Measurements from ENCODE around the gene ADGRL1.
"Not testable (repeated sequence)": the region's sequence is repeated elsewhere in the genome, so short reads cannot be mapped to it uniquely, and the experiment has no call there.

ADGRL1 gene

DNA sequence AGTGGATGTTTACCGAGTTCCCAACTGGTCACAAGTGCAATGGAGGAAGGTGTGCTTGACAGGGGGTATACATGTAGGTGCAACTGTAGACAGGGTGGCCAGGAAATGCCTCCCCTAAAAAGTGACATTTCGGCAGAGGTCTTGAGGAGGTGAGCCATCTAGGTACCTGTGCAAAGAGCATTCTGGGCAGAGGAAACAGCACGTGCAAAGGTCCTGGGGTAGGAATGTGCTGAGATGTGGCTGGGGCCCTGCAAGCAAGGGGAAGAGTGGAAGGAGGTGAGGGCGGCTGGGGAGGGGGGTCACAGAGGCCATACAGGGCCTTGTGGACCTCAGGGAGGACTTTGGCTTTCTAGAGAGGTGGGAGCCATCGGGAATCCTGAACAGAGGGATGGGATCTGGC, 8.1 kb downstream of the ADGRL1 start:
- FAIRE-seq: no peak
- DNase-seq (ENCODE audit: insufficient read length, low spot score): no peak
- TF ChIP-seq, protein P1, sequence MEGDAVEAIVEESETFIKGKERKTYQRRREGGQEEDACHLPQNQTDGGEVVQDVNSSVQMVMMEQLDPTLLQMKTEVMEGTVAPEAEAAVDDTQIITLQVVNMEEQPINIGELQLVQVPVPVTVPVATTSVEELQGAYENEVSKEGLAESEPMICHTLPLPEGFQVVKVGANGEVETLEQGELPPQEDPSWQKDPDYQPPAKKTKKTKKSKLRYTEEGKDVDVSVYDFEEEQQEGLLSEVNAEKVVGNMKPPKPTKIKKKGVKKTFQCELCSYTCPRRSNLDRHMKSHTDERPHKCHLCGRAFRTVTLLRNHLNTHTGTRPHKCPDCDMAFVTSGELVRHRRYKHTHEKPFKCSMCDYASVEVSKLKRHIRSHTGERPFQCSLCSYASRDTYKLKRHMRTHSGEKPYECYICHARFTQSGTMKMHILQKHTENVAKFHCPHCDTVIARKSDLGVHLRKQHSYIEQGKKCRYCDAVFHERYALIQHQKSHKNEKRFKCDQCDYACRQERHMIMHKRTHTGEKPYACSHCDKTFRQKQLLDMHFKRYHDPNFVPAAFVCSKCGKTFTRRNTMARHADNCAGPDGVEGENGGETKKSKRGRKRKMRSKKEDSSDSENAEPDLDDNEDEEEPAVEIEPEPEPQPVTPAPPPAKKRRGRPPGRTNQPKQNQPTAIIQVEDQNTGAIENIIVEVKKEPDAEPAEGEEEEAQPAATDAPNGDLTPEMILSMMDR (IDR thresholded peaks at IDR 0.05; ENCODE audit: insufficient read depth, missing control alignments): no peak

- FAIRE-seq; DNase-seq (ENCODE audit: insufficient read length, low spot score): not testable (repeated sequence)
These were observed 8.7 kb downstream of the ADGRL1 start for GRCh38 chr19:14197288-14197687.

DNA sequence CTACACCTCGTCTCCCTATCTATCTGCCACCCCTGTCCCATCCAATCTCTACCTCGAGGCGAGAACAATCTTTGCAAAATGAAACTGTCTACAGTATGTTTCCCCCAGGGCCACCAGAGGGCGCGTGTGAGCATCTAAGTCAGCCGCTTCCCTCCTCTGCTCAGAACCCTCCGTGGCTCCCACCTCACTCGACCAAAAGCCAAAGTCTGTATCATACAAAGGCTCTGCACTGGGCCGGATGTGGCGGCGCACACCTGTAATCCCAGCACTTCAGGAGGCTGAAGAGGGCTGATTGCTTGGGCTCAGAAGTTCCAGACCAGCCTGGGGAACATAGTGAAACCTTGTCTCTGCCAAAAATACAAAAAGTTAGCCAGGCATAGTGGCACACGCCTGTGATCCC, 9.9 kb downstream of the ADGRL1 start:
- TF ChIP-seq, protein P1 (IDR thresholded peaks at IDR 0.05; ENCODE audit: insufficient read depth, missing control alignments): peak; percentile 60
- not testable (repeated sequence) for FAIRE-seq; DNase-seq (ENCODE audit: insufficient read length, low spot score)

DNA sequence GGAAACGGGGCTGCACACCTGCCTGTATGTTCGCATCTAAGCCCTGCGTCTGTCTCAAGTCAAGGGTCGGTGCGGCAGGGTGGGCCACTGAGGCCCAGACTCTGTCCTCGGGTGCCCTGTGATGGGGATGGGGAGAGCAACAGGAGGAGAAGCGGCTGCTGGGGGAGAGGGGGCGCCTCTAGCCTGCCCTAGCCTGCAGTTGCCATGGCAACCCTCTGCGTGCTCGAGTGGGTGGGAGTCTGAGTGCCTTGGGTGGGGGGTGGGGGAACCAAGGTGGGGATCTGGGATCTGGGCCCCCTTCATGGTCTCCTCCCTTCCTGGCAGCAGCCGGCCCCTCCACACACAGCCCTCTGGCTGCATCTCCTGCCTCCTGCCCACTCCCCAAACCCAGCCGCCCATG, 10.8 kb downstream of the ADGRL1 start:
- FAIRE-seq: not testable (repeated sequence)

GRCh38 chr19:14189415-14189814, 16.6 kb downstream of the ADGRL1 start:
- TF ChIP-seq, protein P1 (IDR thresholded peaks at IDR 0.05; ENCODE audit: insufficient read depth, missing control alignments): no peak
- FAIRE-seq (no peak), DNase-seq (ENCODE audit: insufficient read length, low spot score) (no peak)

More for the DNA sequence above, 10.8 kb downstream of the ADGRL1 start:
- DNase-seq (ENCODE audit: insufficient read length, low spot score): not testable (repeated sequence)

GRCh38 chr19:14188086-14188485, 17.9 kb downstream of the ADGRL1 start:
- FAIRE-seq; DNase-seq (ENCODE audit: insufficient read length, low spot score): not testable (repeated sequence)

- TF ChIP-seq, protein P1 (IDR thresholded peaks at IDR 0.05; ENCODE audit: insufficient read depth, missing control alignments): no peak
- FAIRE-seq (no peak), DNase-seq (ENCODE audit: insufficient read length, low spot score) (no peak)
These were observed 18.4 kb downstream of the ADGRL1 start for GRCh38 chr19:14187561-14187960.

DNA sequence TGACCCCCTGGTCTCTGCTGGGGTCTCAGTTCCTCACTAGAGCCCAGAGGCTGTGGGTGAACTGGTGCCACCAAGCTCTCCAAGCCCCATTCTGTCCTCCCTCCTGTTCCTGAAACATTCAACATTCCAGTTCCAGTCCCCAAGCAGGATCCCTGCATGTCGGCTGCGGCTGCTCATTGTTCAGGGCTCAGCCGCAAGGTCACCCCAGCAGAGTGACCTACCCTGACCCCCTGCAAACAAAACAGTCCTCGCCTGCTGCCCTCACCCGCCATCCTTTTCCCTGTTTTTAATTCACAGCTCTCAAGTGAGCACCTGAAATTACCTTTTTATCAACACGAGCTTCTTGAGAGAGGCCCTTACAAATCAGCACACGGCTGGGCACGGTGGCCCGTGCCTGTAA, 19.3 kb downstream of the ADGRL1 start:
- FAIRE-seq; DNase-seq (ENCODE audit: insufficient read length, low spot score): not testable (repeated sequence)

GRCh38 chr19:14185691-14186090, 20.3 kb downstream of the ADGRL1 start:
- not testable (repeated sequence) for FAIRE-seq; DNase-seq (ENCODE audit: insufficient read length, low spot score)

DNA sequence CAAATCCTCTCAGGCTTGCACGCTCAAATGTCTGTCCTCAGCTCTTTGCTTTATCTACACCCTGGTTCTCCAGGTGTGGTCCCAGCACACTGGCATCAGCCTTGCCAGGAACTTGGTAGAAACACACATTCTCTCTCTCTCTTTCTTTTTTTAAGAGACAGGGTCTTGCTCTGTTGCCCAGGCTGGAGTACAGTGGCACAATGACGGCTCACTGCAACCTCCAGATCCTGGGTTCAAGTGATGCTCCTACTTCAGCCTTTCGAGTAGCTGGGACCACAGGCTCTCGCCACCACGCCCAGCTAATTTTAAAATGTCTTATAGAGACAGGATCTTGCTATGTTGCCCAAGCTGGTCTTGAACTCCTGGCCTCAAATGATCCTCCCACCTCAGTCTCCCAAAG, 20.8 kb downstream of the ADGRL1 start:
- FAIRE-seq: no peak
- no peak for DNase-seq (ENCODE audit: insufficient read length, low spot score)
- TF ChIP-seq, protein P1 (IDR thresholded peaks at IDR 0.05; ENCODE audit: insufficient read depth, missing control alignments): no peak
